COLO668 (cell line): ENCODE measurements around the gene ALPL.

Experiments used
- DNase-seq: peaks from one replicate; lab custom pipeline; 2025; ENCODE audit not compliant: unreplicated experiment; lab: John Stamatoyannopoulos, UW

Gene ALPL

GRCh38 chr1:21526441-21526840 is 17.2 kb downstream of the ALPL start:
- no peak for DNase-seq

GRCh38 chr1:21530368-21531016 is 21.3 kb downstream of the ALPL start:
- DNase-seq = no peak

DNA sequence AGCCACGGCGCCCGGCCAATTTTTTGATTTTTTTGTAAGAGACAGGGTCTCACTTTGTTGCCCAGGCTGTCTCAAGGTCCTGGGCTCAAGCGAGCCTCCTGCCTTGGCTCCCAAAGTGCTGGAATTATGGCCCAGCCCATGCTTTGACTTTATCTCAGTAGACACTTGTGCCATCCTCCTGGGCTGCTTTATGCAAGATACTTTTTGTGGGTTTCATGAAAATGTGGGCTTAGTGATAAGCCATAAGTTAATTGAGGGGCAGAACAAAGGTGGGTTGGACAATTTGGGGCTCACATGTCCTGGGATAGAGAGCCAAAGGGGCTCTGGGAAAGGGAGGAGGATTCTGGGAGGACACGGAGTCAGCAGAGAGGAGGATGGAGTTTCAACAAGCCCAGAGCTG is 22.0 kb downstream of the ALPL start:
- no peak for DNase-seq

DNA sequence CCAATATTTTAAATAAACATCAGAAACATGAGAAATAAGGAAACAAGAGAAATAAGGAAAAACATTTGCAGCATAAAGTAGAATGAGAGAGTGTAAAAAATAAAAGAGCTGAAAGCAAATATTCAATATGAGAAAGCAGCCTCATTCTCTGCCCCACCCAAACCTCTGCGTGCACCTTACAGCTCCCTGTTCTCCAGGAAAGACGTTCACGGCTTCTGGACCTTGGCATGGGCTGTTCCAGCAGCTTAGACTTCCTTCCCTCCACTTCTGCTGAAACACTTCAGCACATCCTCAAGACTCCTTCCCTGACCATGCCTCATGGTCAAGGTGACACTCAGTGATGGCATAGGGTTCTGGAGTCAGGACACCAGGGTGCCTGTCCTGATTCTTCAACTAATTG is 23.3 kb downstream of the ALPL start:
- no peak for DNase-seq

- no peak for DNase-seq
Measured at GRCh38 chr1:21532992-21533534, 23.8 kb downstream of the ALPL start.

- DNase-seq = no peak
Measured at GRCh38 chr1:21534146-21534545, 24.9 kb downstream of the ALPL start.

- DNase-seq = peak; percentile 44
Measured at GRCh38 chr1:21534674-21535378, 25.6 kb downstream of the ALPL start.

DNA sequence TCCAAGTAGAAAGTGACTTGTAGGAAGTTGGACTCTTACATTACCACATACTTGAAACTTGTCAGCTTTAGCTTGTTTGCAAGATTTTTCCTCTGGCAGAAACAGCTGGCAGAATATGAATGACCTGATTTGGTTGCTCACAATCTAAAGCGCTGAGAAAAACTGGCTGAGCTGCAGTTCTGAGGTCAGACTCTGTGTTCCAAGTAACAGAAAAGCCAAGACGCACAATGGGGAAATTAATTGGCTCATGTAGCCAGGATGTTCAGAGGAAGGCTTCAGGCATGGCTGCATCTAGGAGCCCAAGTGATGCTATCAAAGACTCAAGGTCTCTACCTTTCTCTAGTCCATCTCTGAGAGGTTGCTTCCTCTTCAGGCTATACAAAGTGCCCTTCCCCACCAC is 27.0 kb downstream of the ALPL start:
- DNase-seq = no peak

- no peak for DNase-seq
Measured at GRCh38 chr1:21537511-21537931, 28.3 kb downstream of the ALPL start.

- no peak for DNase-seq
Measured at GRCh38 chr1:21537932-21538630, 28.9 kb downstream of the ALPL start.

DNA sequence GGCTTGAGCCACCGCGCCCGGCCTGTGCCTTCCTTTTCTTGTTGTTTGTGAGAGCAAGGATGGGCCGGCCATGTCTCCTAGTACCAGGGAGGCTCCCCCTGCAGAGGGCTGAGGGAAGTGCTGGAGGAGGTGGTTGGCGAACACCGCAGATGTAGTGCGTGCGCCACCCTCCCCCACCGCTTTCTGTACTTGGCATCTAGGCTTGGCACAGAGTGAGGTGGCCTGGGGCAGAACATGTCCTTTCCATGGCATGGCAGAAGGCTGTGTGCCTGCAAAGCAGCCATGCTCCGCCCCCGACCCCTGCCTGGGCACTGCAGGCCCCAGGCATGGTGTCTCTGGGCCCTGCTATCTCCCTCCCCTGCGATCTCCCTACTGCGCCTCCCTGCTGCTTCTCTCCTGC is 30.7 kb downstream of the ALPL start:
- peak; percentile 53 for DNase-seq

DNA sequence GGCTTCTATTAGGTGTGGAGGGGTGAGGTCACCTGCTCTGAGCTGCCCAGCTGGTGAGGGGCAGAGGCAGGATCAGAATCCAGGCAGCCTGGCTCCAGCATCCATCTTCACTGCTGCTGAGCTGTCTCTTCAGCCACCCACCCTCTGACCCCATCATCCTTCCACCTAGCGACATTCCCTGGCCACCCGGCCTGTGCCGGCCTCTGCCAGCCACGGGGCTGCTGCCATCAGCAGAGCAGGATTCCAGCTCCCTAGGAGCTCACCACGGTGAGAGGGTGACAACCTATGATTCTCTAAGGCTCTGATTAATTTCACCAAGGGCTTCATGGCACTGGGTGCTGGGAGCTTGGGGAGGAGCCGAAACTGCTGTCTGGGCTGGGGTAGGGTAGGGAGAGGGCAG is 32.1 kb downstream of the ALPL start:
- DNase-seq = no peak

DNA sequence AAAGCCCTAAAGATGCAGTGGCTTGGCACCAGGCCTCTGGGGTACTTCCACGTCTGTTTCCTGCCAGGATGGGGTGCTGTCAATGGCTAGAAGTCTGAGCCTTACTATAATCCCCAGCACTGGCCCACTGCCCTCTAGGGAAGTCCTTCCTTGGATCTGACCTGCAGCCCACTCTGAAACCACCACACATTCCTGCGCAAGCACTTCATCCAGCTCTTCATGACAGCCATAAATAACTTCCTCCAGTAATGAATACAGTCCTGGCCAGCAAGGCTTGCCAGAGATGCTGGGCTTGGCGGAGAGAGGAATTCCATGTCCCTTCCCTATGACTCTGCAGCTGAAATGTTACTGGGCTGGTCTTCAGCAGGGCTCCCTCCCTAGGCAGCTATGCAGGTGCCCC is 32.6 kb downstream of the ALPL start:
- no peak for DNase-seq

- DNase-seq = no peak
Measured at GRCh38 chr1:21543598-21543997, 34.4 kb downstream of the ALPL start.

DNA sequence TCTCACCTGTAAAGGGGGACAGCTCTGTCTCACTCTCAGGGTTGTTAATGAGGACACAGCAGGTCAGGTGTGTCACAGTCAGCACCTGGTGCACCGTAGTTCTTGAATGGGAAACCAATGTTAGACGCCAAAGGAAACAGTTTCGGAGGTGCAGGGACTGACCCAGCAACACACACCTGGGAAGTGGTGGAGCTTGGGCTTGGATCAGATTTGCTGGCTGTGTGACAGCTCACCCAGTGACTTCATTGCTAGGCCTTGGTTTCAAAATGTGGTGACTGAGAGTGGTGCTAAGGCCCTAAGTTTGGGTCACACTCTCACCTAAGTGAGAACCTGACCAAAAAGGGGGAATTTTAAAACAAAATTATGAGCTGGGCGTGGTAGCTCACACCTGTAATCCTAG is 34.9 kb downstream of the ALPL start:
- DNase-seq = no peak

DNA sequence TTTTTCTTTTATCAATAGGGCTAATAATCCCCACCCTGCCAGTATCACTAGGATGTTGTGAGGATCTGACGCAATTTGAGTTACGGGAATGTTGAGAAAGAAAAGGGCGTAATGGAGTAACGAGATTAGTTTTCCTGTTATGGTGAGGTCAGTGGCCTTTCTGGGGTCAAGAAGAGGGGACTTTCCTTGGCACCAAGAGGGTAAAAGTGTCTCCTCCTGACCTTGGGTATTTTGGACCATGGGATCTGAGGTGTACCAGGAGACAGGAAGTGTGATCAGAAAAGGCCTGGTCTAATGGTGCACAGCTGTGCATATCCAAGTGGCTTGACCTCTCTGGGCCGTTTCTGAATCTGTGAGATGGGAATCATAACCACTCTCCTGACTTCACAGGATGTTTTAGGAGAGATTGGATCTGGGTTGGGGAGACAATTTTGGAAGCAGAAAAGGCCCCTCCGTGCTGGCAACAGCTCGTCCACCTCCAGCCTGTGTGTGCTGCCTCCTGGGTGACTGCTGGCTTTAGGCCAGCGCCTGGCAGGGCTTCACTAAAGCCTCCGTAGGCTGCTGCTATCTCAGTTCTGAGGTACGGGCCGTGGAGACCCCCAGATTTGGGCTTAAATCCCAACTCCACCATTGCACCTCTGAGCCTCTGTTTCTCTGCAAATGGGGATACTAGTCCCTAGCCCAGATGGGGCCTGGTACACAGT is 37.1 kb downstream of the ALPL start:
- no peak for DNase-seq

DNA sequence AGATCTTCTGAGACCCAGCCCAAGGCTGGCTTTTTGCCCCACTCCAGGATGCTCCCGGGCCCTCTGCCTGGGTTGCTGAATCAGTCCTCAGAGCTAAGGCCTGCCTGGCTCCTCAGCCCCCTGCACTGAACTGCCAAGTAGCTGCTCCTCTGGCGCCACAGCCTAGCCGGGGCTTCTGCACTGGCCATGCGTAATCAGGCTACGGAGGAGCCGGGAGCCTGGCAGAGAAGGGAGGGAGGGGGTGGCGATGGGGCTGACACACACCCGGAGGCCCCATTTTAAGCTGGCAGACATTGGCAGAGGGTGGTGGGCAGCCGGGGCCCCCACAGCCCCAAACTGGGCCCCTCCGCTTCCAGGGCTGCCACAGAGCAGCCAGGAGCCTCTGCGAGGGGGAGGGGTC is 38.7 kb downstream of the ALPL start:
- DNase-seq = no peak

GRCh38 chr1:21550097-21550496 is 40.9 kb downstream of the ALPL start:
- no peak for DNase-seq

GRCh38 chr1:21550866-21551475 is 41.7 kb downstream of the ALPL start:
- no peak for DNase-seq

- DNase-seq = no peak
Measured at GRCh38 chr1:21552715-21553114, 43.5 kb downstream of the ALPL start.
